H1 (cell line): ENCODE data around the gene PTTG1IP. TPM values are rescaled to one million over a fixed set of nuclear protein-coding genes. Genes with fewer than 3 reads are reported as not detected.
A peak's percentile ranks its signal among the peaks of the same experiment; 100 is the strongest.

Experiments used
- CTCF ChIA-PET: fragments of 300-600 bp; sonication (Branson Sonifier 250); formaldehyde crosslinking; loops from one replicate; lab custom pipeline; 2021; ENCODE audit not compliant: partially characterized antibody; lab: Charles Lee
- POLR2A ChIA-PET: fragments of 300-600 bp; sonication (Branson Sonifier 250); formaldehyde crosslinking; loops from one replicate; lab custom pipeline; 2021; ENCODE audit warnings: inconsistent platforms; ENCODE audit not compliant: partially characterized antibody; lab: Charles Lee
- DNase-seq, 2 experiments: peaks; one replicate each; pipeline versions ENCODE4 v3.0.0 to v3.0.0-alpha.2; 2010 to 2022; ENCODE audit warnings: low spot score in 2 of 2, low read depth in 1 of 2, mixed read lengths in 1 of 2
- FAIRE-seq: peaks from 2 replicates; lab custom pipeline; 2011; peaks lifted over from hg19 to GRCh38; lab: Jason Lieb, UNC
- H2AFZ ChIP-seq: 2 replicates; pipeline ENCODE4 v1.8.1; 2012; ENCODE audit warnings: low read length, inconsistent platforms
- H2AK5ac ChIP-seq: 2 replicates; pipeline ENCODE4 v1.6.1; 2013; ENCODE audit warnings: low read depth, low read length
- H2BK120ac ChIP-seq: replicated peaks from 2 replicates; pipeline ENCODE3; 2013; ENCODE audit warnings: low read depth, low read length, inconsistent platforms
- H2BK12ac ChIP-seq: 2 replicates; pipeline ENCODE4 v1.6.1; 2013; ENCODE audit warnings: low read depth, low read length
- H2BK15ac ChIP-seq: 2 replicates; pipeline ENCODE4 v1.6.1; 2013; ENCODE audit warnings: low read length
- H2BK20ac ChIP-seq: 2 replicates; pipeline ENCODE4 v1.6.1; 2013; ENCODE audit warnings: low read length
- H2BK5ac ChIP-seq: 2 replicates; pipeline ENCODE4 v1.6.1; 2013; ENCODE audit warnings: low read depth, low read length
- H3K14ac ChIP-seq: 2 replicates; pipeline ENCODE4 v1.6.1; 2013; ENCODE audit warnings: inconsistent platforms; ENCODE audit not compliant: insufficient read length
- H3K18ac ChIP-seq: 2 replicates; pipeline ENCODE4 v1.6.1; 2013; ENCODE audit warnings: low read length; ENCODE audit errors: extremely low read depth
- H3K23ac ChIP-seq: 2 replicates; pipeline ENCODE4 v1.6.1; 2013; ENCODE audit warnings: inconsistent platforms; ENCODE audit not compliant: insufficient read length
- H3K23me2 ChIP-seq: 2 replicates; pipeline ENCODE4 v1.6.1; 2013; ENCODE audit warnings: low read depth, low read length
- H3K27ac ChIP-seq: 2 replicates; pipeline ENCODE4 v1.6.1; 2011; ENCODE audit warnings: low read depth, low read length, inconsistent platforms
- H3K27me3 ChIP-seq, 4 experiments: replicated peaks in 1 of 4; 1 replicate in 1 of 4; 2 replicates in 3 of 4; pipeline versions ENCODE4 v1.6.1 to v1.8.1; 2011 to 2013; ENCODE audit warnings: low read length in 3 of 4, mild to moderate bottlenecking in 3 of 4, inconsistent platforms in 2 of 4, mixed read lengths in 2 of 4, moderate library complexity in 1 of 4; ENCODE audit not compliant: control insufficient read depth in 3 of 4, insufficient read depth in 3 of 4; ENCODE audit errors: extremely low read depth in 1 of 4
- H3K36me3 ChIP-seq, 4 experiments: 2 replicates each; pipeline versions ENCODE4 v1.6.1 to v1.8.1; 2011 to 2013; ENCODE audit warnings: mild to moderate bottlenecking in 4 of 4, low read length in 3 of 4, moderate library complexity in 2 of 4, control low read depth in 1 of 4, inconsistent platforms in 1 of 4; ENCODE audit not compliant: insufficient read depth in 4 of 4, control insufficient read depth in 2 of 4
- H3K4ac ChIP-seq: replicated peaks from 2 replicates; pipeline ENCODE3; 2013; ENCODE audit warnings: low read length, low read depth, mixed read lengths, inconsistent platforms; ENCODE audit not compliant: insufficient read length
- H3K4me1 ChIP-seq, 4 experiments: replicated peaks in 1 of 4; 1 replicate in 1 of 4; 2 replicates in 3 of 4; pipeline versions ENCODE4 v1.6.1 to v1.8.1; 2011 to 2013; ENCODE audit warnings: low read length in 3 of 4, inconsistent platforms in 2 of 4, mixed read lengths in 1 of 4; ENCODE audit not compliant: insufficient read depth in 4 of 4, control insufficient read depth in 3 of 4
- H3K4me2 ChIP-seq, 2 experiments: 2 replicates each; pipeline versions ENCODE4 v1.6.1 to v1.8.1; 2011 to 2013; ENCODE audit warnings: low read depth in 2 of 2, low read length in 2 of 2, control low read depth in 1 of 2, inconsistent platforms in 1 of 2, mild to moderate bottlenecking in 1 of 2; ENCODE audit not compliant: insufficient read depth in 1 of 2
- H3K4me3 ChIP-seq, 4 experiments: fragments of 200-600, 300-600 bp in 1 of 4; sonication (generic), shearing (Covaris generic), sonication (Bioruptor Twin) in 1 of 4; 2 replicates each; pipeline versions ENCODE4 v1.5.1 to v1.8.1; 2011 to 2016; ENCODE audit warnings: low read length in 4 of 4, low read depth in 3 of 4, control low read depth in 2 of 4, inconsistent platforms in 2 of 4, mild to moderate bottlenecking in 2 of 4, mixed read lengths in 1 of 4, moderate library complexity in 1 of 4; ENCODE audit not compliant: insufficient read depth in 2 of 4; ENCODE audit errors: extremely low read depth in 1 of 4
- H3K56ac ChIP-seq: replicated peaks from 2 replicates; pipeline ENCODE3; 2013; ENCODE audit warnings: low read depth, mild to moderate bottlenecking, mixed read lengths, low read length, inconsistent platforms; ENCODE audit not compliant: insufficient read length
- H3K79me1 ChIP-seq: 2 replicates; pipeline ENCODE4 v1.6.1; 2013; ENCODE audit warnings: low read depth, low read length, control low read depth
- H3K79me2 ChIP-seq, 2 experiments: 2 replicates each; pipeline versions ENCODE4 v1.6.1 to v1.8.1; 2012 to 2013; ENCODE audit warnings: low read length in 2 of 2, mild to moderate bottlenecking in 2 of 2, inconsistent platforms in 1 of 2; ENCODE audit not compliant: insufficient read depth in 2 of 2, control insufficient read depth in 1 of 2
- H3K9ac ChIP-seq, 4 experiments: replicated peaks in 1 of 4; 1 replicate in 1 of 4; 2 replicates in 3 of 4; pipeline versions ENCODE4 v1.6.1 to v1.8.1; 2011 to 2013; ENCODE audit warnings: low read depth in 3 of 4, low read length in 3 of 4, control low read depth in 2 of 4, mild to moderate bottlenecking in 2 of 4, moderate library complexity in 2 of 4, inconsistent platforms in 1 of 4; ENCODE audit errors: extremely low read depth in 1 of 4
- H3K9me3 ChIP-seq, 2 experiments: 2 replicates each; pipeline versions ENCODE4 v1.6.1 to v1.8.1; 2012 to 2013; ENCODE audit warnings: mild to moderate bottlenecking in 2 of 2, moderate library complexity in 2 of 2, control low read depth in 1 of 2, inconsistent platforms in 1 of 2, low read depth in 1 of 2, low read length in 1 of 2, mixed read lengths in 1 of 2; ENCODE audit not compliant: insufficient read depth in 2 of 2
- H4K20me1 ChIP-seq, 2 experiments: replicated peaks in 1 of 2; 2 replicates each; pipeline versions ENCODE3 to v1.8.1; 2011 to 2013; ENCODE audit warnings: inconsistent platforms in 2 of 2, low read length in 2 of 2, mild to moderate bottlenecking in 1 of 2; ENCODE audit not compliant: insufficient read depth in 2 of 2, control insufficient read depth in 1 of 2
- H4K5ac ChIP-seq: 2 replicates; pipeline ENCODE4 v1.6.1; 2013; ENCODE audit warnings: low read length, low read depth, mixed read lengths, inconsistent platforms; ENCODE audit not compliant: insufficient read length
- H4K8ac ChIP-seq: 2 replicates; pipeline ENCODE4 v1.8.0; 2013; ENCODE audit warnings: mild to moderate bottlenecking, moderate library complexity, low read length, inconsistent platforms; ENCODE audit not compliant: insufficient read depth; ENCODE audit errors: extremely low read depth
- H4K91ac ChIP-seq: replicated peaks from 2 replicates; pipeline ENCODE3; 2013; ENCODE audit warnings: low read length, mixed read lengths, inconsistent platforms; ENCODE audit not compliant: insufficient read length
- BCL11A ChIP-seq, 2 experiments: IDR thresholded peaks; one replicate each; pipeline ENCODE4 v1.6.1; 2011; ENCODE audit warnings: low read depth in 2 of 2, low read length in 2 of 2, mild to moderate bottlenecking in 2 of 2
- BRCA1 ChIP-seq: IDR thresholded peaks from 2 replicates; pipeline ENCODE4 v1.6.1; 2012; ENCODE audit warnings: low read depth, low read length, improper control_type of control experiment
- EP300 ChIP-seq, 2 experiments: IDR thresholded peaks; 1 replicate in 1 of 2; 2 replicates in 1 of 2; pipeline ENCODE4 v1.6.1; 2011 to 2012; ENCODE audit warnings: low read depth in 2 of 2, low read length in 2 of 2, mild to moderate bottlenecking in 2 of 2, borderline replicate concordance in 1 of 2, inconsistent platforms in 1 of 2, moderate library complexity in 1 of 2
- GABPA ChIP-seq: IDR thresholded peaks from 2 replicates; pipeline ENCODE4 v1.6.1; 2011; ENCODE audit warnings: mild to moderate bottlenecking, low read length, moderate library complexity, borderline replicate concordance; ENCODE audit not compliant: insufficient read depth
- GTF2F1 ChIP-seq: IDR thresholded peaks from 2 replicates; pipeline ENCODE4 v1.6.1; 2012; ENCODE audit warnings: low read depth, low read length, improper control_type of control experiment, borderline replicate concordance
- PHF8 ChIP-seq: fragments of 200-600 bp; sonication (generic); conservative IDR thresholded peaks from 2 replicates; pipeline ENCODE4 v1.7.1; 2012; ENCODE audit warnings: low read depth, mild to moderate bottlenecking, inconsistent platforms, low read length, moderate library complexity
- POU5F1 ChIP-seq: IDR thresholded peaks from 2 replicates; pipeline ENCODE4 v1.6.1; 2011; ENCODE audit warnings: low read depth, mild to moderate bottlenecking, low read length, moderate library complexity
- WGBS, 2 experiments: shearing (Covaris generic) in 1 of 2; methylation state at CpG; one replicate each; pipeline versions ENCODE4 v1.1.6 to v1.1.7; 2013 to 2015; ENCODE audit warnings: low lambda C conversion rate in 2 of 2, mixed read lengths in 2 of 2, inconsistent platforms in 1 of 2, low coverage in 1 of 2, missing lambda C conversion rate in 1 of 2; ENCODE audit not compliant: insufficient replicate concordance in 2 of 2, insufficient coverage in 1 of 2, insufficient read length in 1 of 2; ENCODE audit errors: extremely low coverage in 1 of 2, missing lambda C conversion rate in 1 of 2; 5-methylcytosine and 5-hydroxymethylcytosine counted together
- polyA plus RNA-seq, 7 experiments: library from polyadenylated mRNA; depleted of rRNA in 3 of 7; stranded (reverse) in 5 of 7; unstranded in 2 of 7; fragments of >200 nt in 5 of 7; fragments of 200-250 nt in 2 of 7; gene quantifications; 1 replicate in 5 of 7; 2 replicates in 1 of 7; 4 replicates in 1 of 7; pipeline versions ENCODE4 v1.2.1 to v1.2.3, GENCODE V29; 2011 to 2013; ENCODE audit warnings: missing spikeins in 2 of 7, mixed read lengths in 2 of 7
- total RNA-seq: library from RNA; stranded (reverse); fragmentation: NEBNext Ultra II Directional; extraction: Animal tissue kit (Norgen Biotek cat#: 25700); gene quantifications from 2 replicates; pipeline ENCODE4 v1.2.1, GENCODE V29; 2021

The PTTG1IP gene
- total and polyA plus RNA-seq, 2 of the 8 experiments (the other 6 are each of a cell fraction or from before 2014, with no cell fraction given): 90.8 to 130 TPM

- CTCF ChIA-PET: interaction anchor here (1.3 to 2.6 kb wide), 5 partner anchors 8 to 51 kb away, joined by 4 to 10 read pairs (median 5); no protein-coding TSS in a partner anchor
- 85% methylated on average over 43 of the region's 49 CpGs; no CpG with 5 or more reads in 1 of the 2 experiments for WGBS, 2 experiments
These were observed 25.6 kb upstream of the PTTG1IP start for GRCh38 chr21:44898851-44899767.

More at GRCh38 chr21:44898851-44899767, 25.6 kb upstream of the PTTG1IP start:
- Histone ChIP-seq H3K4me1 (peaks cover 0 to 4% (median 2%) of the 10 kb centered on the region in 4 experiments; a peak in 2 of 7 replicates), H3K4ac (no peak overlapping the region), H4K20me1 (peaks cover 0 to 8% of the 10 kb centered on the region in 2 experiments), H3K27me3 (no peaks in the 10 kb centered on the region), H2BK5ac (no peak overlapping the region; the same call in 1 of the 2 replicates), H4K91ac (no peak overlapping the region), H3K23me2 (peaks cover under 1% of the 10 kb centered on the region; the same call in 1 of the 2 replicates), H3K4me3 (no peak overlapping the region), H3K9ac (no peak overlapping the region), H2AFZ (no peak overlapping the region), H3K27ac (no peak overlapping the region), H3K79me2 (no peaks in the 10 kb centered on the region), H2AK5ac (no peak overlapping the region), H2BK20ac (no peak overlapping the region), H3K56ac (no peak overlapping the region), H3K18ac (no peak overlapping the region), H3K9me3 (no peaks in the 10 kb centered on the region; a peak in 1 of 4 replicates), H2BK15ac (no peak overlapping the region), H3K14ac (no peak overlapping the region), H3K4me2 (no peak overlapping the region), H2BK120ac (no peak overlapping the region), H2BK12ac (peak overlapping the region; percentile 17; the same call in 1 of the 2 replicates), H3K23ac (no peak overlapping the region), H3K36me3 (no peaks in the 10 kb centered on the region; a peak in 1 of 8 replicates), H3K79me1 (no peaks in the 10 kb centered on the region), H4K8ac (peak overlapping the region; percentile 14; the same call in 1 of the 2 replicates), H4K5ac (no peak overlapping the region)
- POLR2A ChIA-PET: interaction anchor here (1.3 to 1.4 kb wide), 3 partner anchors 25 to 49 kb away, joined by 3 to 4 read pairs (median 4); partner anchors contain the start of gene PTTG1IP
- FAIRE-seq (no peak), DNase-seq (no peak)
- TF ChIP-seq POU5F1 (no peak), BCL11A (IDR thresholded peaks at IDR 0.05; ENCODE audit: low read depth in 2 of 2, low read length in 2 of 2) (no peak), GABPA (no peak), EP300 (IDR thresholded peaks at IDR 0.05; ENCODE audit: borderline replicate concordance in 1 of 2, low read depth in 2 of 2, low read length in 2 of 2) (no peak), PHF8 (no peak), GTF2F1 (no peak), BRCA1 (no peak)
